GOT3 (cell line): Measurements from ENCODE around the gene SCT.
"Not testable (repeated sequence)": the region's sequence is repeated elsewhere in the genome, so short reads cannot be mapped to it uniquely, and the experiment has no call there.

Source experiments
- DNase-seq: peaks from one replicate; lab custom pipeline; 2025; ENCODE audit warnings: mixed read lengths; lab: John Stamatoyannopoulos, UW

SCT gene, protein sequence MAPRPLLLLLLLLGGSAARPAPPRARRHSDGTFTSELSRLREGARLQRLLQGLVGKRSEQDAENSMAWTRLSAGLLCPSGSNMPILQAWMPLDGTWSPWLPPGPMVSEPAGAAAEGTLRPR

DNA sequence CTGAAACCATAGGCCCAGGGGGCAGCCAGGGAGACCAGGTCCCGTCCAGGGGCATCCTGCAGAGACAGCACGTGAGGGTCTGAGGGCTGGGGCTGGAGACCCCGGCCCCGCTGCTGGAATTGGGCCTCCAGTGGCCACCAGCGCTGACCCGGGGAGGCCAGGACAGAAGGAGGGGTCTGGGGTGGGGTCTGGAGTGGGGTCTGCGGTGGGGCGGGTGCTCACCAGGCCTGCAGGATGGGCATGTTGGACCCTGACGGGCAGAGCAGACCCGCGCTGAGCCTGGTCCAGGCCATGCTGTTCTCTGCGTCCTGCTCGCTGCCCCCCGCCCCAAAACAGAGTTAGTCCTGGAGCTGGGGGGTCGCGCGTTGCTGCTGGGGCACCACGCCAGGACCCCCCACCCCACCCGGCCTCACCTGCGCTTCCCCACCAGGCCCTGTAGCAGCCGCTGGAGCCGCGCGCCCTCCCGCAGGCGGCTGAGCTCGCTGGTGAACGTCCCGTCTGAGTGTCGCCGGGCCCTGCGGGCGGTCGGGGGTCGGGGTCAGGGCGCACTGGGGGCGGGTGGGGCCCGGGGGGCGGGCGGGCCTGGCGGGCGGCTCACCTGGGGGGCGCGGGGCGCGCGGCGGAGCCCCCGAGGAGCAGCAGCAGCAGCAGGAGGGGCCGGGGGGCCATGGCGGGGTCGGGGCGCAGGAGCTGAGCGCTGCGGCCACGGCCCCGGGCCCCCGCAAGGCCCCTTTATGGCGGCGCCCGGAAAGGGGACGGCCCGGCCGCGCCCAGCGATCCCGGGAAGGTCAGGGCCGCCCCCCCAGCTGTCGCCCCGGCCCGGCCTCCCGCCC, at the start of gene SCT:
TSS of gene SCT (minus strand) at position 707 of the 833 bp plus-strand sequence. CDS start at position 669, 38 bp downstream.
- DNase-seq: no peak

DNA sequence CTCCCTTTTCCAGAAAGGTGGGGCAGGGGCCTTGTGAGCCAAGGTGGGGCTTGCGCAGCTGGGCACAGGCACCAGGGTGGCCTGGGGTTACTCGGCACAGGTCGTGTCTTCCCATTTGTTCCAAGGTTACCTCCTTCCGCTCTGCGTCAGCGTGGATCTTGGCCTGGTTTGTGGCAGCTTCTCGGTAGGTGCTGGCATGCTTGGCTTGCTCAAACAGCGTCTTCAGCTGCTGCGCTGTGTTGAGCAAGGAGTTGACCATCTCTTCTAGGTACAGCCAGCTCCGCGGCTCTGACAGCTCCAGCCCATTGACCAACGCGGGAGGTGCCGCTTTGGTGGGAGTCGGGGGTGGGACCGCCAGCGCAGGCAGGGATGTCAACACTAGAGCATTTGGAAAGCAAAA, 47.4 kb upstream of the SCT start:
- no peak for DNase-seq

DNA sequence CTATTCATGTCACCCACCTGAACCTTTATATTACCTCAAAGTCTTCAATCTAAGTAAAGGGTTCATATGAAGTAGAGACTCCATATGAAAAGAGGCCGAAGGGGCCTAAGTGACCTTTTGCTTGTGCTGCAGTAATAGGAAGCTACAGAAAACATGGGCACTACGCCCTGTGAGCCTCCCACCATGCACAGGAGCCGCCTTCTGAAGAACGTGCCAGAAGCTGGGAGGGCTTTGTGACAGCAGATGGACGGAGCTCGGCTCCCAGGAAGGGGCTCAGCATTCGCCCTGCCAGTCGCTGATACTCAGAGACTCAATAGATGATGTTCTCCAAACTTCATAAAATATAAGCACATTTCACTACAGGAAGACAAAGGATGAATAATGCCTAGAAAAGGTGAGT, 46.9 kb upstream of the SCT start:
- DNase-seq: no peak

DNA sequence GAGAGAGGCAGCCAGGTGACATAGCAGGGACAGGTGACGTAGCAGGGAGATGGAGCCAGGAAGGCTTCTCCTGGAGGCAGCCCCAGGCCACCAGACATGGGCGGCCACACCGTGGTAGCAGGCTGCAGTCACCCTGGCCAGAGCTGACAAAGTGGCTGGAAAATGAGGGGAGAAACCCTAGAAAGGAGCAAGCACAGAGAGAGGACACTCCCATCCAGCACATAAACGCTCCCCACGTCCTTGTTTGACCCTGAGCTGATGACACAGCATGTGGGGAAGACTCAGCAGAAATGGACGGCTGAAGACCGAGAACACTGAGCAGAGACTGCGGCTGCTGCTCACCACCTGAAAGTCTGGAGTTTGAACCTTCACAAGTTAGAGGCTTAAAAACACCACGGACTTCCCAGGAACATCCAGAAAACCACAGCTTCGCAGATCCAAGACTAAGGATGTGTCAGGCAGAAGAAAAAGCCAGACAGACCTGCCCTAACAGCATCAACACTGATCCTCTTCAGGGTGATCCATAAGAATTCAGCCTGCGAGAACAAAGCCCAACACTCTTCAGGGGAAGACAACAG, 38.8 kb upstream of the SCT start:
- no peak for DNase-seq

DNA sequence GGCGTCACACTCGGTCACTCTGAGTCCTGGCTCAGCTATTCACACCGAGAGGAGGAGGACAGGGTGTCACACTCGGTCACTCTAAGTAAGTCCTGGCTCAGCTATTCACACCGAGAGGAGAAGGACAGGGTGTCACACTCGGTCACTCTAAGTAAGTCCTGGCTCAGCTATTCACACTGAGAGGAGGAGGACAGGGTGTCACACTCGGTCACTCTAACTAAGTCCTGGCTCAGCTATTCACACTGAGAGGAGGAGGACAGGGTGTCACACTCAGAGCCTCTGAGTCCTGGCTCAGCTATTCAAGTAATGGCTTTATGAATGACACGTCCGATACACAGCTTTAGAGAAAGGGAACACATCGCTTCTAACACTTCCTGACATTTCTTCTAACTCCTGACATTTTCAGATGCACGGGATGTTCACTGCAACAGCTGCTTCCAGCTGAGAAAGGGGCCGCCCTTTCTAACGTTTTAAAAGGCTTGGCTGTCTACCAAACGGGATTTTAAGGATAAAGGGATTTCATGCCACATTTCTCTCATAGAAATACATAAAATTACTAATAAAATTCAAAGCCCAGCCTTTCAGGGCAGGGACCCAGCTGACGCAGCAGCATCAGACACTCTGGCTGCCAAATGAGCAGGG, 38.2 kb upstream of the SCT start:
- no peak for DNase-seq

DNA sequence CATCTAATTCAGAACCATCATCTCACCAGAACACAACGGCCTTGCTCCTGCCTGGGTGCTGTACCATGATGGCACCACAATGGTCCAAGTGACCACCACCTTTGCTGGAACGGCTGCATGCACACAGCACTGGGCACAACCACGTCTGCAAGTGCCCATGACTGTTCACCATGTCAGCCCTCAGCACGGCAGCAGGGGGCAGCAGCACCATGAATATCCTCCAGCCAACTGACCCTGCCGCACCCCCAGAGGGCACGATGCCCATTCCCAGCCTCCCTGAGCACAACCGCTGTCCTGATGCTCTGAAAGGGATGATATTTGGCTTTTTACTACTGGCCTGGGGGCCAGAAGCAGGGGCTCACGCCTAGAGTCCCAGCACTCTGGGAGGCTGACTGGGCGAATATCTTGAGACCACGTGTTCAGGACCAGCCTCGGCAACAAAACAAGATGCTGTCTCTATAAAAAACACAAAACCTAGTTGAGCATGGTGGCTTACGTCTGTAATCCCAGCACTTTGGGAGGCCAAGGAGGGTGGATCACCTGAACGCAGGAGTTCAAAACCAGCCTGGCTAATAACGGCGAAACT, 35.8 kb upstream of the SCT start:
- no peak for DNase-seq

DNA sequence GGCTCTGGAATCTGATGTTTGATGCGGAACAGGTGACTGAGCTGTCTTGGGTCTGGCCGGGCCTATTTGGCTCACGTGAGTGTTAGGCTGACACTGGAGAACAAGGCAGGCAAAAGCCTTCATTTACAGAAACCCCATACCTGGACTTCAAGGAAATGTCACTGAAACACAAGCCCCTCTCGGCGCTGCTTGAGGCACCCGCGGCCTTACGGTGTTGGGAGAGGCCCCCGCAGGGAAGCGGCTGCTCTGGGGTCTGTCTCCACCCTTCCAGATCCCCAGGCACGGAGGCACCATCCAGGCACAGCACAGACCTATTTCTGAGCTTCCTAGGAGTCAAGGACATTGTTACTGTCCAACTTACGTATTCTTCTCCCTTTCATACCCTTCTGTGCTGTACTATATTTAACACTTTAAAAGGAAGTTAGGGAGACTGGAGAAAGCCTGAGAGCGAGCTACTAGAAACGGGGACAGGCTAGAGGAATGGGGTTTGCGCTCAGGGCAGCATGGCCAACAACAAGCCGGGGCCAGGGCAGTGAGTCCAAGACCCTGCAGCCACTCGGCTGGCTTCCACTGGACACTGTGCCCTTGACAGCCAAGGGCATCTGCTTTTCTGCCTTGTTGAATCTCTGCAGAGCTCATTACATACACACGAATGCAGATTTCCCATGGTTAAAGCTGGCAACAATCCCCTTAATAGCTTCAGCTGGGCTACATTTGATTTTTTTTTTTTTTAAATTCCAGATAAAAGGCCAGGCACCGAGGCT, 33.9 kb upstream of the SCT start:
- DNase-seq: no peak

DNA sequence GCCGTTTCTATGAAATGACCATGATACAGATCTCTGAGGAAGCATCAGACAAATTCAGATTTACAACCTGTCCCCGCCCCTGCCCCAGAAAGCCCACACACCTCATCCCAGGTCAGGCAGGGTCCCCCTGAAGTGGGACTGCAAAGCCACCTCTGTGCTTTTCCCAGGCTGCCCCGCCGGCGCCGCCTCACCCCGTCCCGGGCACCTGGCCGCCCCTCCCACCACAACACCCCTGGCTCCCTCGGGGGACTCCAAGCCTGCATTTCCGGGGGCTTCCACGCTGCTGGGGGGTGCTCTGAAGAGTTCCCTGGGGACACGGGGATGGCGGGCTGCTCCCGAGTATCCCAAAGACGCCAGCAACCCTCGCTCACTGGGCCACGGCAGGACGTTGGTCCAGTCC, 33.3 kb upstream of the SCT start:
- no peak for DNase-seq

DNA sequence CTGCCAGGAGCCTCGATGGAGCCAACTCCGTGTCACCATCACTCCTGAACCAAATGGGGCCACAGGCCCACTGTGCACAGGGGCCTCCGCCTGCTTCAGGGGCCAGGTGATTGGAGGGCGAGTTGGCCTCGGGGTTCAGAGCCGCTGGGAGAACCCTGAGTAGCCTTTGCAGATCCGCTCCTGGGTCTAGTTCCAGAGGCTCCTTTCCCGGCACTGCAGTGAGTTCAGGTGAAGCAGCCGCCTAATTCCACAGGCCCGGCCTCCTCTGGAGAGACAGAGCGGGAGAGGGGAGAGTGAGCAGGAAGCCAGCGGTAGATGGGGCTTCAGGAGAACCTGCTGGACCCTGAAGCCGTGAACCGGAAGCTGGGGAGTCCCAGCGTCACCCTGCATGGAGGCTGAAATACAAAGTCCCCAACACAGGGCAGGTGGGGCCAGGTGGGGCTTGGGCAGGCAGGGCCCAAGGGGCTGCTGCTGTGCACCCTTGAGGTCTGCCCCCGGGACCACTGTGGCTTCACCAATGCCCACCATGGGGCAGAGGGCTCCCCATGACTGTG, 32.6 kb upstream of the SCT start:
- DNase-seq: no peak

DNA sequence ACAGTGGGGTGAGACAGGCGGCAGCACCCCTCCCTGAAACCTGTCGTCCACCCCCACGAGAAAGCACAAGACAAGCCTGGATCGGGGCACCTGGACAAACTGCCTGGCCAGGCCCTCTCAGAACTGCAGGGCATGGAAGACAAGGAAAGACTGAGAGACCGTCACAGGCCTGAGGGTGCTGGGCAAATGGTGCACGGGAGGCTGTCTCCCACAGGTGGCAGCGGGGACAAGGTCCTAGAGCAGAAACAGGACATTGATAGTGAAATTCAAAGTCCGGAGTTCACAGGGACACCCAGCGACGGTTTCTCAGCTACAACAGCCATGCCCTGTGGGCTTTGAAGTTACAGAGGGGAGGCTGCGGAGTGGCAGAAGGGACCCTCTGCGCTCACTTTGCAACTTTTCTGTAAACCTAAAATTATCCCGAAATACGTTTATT, 30.7 kb upstream of the SCT start:
- no peak for DNase-seq

DNA sequence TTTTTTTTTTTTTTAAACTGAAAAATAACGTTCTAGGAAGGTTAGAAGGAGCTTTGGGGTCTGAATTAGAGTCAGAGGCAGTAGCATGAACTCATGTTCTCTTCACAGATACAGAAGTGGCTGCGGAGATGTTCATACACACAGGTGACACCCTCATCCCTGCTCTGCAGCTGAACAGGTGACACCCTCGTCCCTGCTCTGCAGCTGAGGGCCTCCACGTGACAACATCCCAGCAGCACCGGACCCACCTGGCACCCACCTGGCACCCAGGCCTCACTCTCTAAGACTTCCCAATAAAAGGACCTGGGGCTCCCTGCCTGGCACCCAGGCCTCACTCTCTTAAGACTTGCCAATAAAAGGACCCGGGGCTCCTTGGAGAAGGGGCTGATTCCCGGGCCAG, 29.9 kb upstream of the SCT start:
- DNase-seq: no peak

DNA sequence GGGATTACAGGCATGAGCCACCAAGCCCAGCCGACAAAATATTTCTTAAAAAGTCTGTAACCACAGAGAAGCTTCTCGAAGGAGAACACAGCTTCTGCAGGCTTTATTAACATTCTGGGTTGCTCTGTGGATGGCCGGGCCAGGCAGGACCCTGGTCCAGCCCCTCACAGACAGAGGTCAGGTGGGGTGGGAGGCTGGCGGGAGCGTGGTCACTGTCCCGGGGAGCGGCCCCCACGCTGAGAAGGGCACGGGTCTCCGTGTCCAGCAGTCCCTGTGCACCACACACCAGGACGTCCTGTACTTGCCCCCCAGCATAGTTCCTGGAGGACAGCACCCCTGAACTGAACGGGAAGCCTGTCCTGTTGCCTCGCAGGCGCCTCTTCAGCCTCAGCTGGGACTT, 29.4 kb upstream of the SCT start:
- DNase-seq: no peak

DNA sequence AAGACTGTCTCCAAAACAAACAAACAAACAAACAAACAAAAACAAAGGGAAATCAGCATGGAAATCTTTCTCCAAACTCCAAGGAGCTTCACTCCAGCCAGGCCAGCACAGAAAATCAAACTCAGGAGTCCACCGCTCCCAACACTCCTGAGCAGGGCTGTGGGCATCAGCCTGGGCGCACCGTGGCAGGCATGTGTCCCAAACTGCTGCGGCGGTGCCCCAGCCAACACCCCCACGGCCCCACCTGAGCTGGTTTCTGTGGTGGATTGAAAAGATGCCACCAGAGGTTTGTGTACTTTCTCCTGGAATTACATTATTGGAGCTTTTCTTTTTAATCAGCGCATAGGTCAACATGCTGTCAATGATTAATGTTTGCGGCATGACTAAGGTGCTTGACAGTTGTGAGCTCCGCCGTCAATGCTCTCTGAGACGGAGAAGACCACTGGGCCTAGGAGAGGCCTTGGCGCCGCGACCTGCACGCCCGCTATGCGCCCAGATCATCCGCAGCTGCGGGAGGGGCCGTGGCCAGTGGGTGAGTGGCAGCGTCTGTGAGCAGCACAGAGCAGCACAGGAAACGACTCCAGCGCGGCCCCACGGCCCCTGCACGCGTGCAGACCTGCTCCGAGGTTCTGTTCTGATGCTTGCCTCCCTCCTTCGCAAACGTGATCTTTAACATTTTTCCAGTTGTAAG, 28.2 kb upstream of the SCT start:
- no peak for DNase-seq

DNA sequence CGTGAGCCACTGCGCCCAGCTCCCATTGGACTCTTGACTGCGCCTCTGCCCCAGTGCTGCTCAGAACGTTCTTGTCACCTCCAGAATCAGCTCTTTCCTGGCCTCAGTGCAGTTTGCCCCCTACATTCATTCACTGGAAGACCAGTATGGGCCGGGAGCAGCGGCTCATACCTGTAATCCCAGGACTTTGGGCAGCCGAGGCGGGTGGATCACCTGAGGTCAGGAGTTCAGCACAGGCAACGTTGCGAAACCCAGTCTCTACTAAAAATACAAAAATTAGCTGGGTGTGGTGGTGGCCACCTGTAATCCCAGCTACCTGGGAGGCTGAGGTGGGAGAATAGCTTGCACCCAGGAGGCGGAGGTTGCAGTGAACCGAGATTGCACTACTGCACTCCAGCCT, 27.5 kb upstream of the SCT start:
- DNase-seq: not testable (repeated sequence)

DNA sequence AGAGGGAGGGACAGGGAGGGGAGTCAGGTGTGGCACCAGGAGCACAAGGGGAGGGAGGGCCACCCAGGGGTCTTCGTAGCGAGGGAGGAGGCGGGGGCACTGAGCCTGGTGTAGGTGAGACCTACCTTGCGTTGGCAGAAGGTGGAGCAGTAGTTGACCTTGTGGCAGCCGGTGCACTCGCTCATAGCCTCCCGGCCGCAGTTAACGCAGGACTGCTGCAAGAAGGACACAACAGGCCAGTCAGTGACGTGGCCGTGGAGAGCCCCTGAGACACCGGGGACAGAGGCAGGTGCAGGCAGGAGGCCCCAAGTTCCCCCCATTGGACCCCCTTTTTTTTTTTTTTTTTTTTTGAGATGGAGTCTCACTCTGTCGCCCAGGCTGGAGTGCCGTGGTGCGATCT, 26.9 kb upstream of the SCT start:
- DNase-seq: no peak

DNA sequence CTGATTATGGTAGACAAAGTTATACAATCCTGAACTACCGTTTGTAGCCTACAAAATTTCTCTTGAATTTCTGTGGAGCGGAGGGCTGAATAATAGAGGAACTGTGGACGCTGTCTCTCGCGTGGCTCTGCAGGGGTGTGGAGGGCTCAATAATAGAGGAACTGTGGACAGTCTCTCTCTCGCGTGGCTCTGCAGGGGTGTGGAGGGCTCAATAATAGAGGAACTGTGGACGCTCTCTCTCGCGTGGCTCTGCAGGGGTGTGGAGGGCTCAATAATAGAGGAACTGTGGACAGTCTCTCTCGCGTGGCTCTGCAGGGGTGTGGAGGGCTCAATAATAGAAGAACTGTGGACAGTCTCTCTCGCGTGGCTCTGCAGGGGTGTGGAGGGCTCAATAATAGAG, 26.2 kb upstream of the SCT start:
- not testable (repeated sequence) for DNase-seq

DNA sequence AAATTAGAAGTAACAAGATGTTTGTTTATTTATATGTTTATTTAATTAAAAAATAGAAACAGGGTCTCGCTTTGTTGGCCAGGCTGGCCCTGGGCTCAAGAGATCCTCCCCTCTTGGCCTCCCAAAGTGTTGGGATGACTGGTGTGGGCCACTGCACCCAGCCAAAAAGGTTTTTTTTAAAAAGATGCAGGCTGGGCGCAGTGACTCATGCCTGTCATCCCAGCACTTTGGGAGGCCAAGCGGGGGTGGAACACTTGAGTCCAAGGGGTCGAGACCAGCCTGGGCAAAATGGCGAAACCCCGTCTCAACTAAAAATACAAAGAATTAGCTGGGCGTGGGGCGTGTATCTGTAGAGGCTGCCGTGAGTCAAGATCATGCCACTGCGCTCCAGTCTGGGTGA, 23.5 kb upstream of the SCT start:
- DNase-seq: no peak

DNA sequence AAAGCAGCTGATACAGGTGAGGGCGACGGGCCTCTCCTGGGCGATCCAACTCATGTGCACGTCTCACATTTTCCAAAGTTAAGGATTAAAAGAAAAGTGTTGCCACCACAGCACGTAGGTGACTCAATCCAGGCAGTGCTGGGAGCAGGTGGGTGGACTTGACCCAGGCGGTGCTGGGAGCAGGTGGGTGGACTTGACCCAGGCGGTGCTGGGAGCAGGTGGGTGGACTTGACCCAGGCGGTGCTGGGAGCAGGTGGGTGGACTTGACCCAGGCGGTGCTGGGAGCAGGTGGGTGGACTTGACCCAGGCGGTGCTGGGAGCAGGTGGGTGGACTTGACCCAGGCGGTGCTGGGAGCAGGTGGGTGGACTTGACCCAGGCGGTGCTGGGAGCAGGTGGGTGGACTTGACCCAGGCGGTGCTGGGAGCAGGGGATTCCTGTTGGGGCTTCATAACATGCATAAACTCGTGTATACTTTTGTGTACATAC, 20.7 kb upstream of the SCT start:
- not testable (repeated sequence) for DNase-seq

DNA sequence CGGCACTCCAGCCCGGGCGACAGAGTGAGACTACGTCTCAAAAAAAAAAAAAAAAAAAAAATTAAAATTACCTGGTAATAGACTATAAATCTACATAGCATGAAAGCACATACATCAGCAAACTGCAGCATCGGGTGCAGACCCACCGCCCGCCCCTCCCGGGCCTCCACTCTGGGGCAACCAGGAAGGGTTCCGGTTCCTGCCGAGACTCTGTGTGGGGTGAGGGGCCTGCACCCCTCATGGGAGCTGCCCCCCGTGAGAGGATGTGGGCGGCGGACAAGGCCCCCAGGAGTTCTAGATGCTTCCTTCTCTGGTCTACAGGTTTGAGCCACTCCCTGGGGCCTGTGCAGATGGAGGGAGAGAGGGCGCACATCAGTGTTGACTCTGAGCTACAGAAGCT, 19.2 kb upstream of the SCT start:
- no peak for DNase-seq

DNA sequence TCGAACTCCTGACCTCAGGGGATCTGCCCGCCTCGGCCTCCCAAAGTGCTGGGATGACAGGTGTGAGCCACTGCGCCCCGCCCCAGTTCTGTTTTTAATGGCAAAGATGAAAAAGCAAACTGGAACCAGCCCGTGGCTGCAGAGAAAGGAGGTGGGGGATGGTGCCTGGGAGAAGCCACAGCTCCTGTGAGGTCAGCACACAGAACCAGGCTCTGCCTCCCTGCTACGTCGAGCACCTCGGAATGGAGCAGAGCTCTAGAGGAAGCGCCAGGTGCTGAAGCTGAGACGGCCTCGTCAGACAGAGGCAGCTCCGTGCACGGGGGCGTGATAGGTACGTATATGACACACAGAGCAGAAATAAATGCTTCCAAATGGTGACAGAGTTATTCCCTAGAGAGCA, 18.6 kb upstream of the SCT start:
- DNase-seq: no peak
